Activated CD4-positive, alpha-beta T cell treated with anti-CD3 and anti-CD28 coated beads, Interleukin-2, amount 10 ng/mL, durations not matched to agents 24 days and 14 days (primary cell): ENCODE results near the gene METTL17. TPM values are rescaled to one million over a fixed set of nuclear protein-coding genes. Genes with fewer than 3 reads are reported as not detected.
"Not testable (repeated sequence)": the region's sequence is repeated elsewhere in the genome, so short reads cannot be mapped to it uniquely, and the experiment has no call there.

Experiments
- DNase-seq: peaks from one replicate; pipeline ENCODE4 v3.0.0; 2022
- H3K27ac Mint-ChIP-seq: one replicate; pipeline ENCODE4 v1.8.0; 2022; ENCODE audit warnings: mild to moderate bottlenecking, mixed read lengths
- H3K27me3 Mint-ChIP-seq: one replicate; pipeline ENCODE4 v1.8.0; 2022; ENCODE audit warnings: mixed read lengths
- H3K36me3 Mint-ChIP-seq: one replicate; pipeline ENCODE4 v1.8.0; 2022; ENCODE audit warnings: low read depth, mild to moderate bottlenecking, mixed read lengths
- H3K4me1 Mint-ChIP-seq: one replicate; pipeline ENCODE4 v1.8.0; 2021; ENCODE audit warnings: mixed read lengths
- H3K4me3 Mint-ChIP-seq: one replicate; pipeline ENCODE4 v1.8.0; 2022; ENCODE audit warnings: mild to moderate bottlenecking, moderate library complexity, mixed read lengths
- H3K9me3 Mint-ChIP-seq: one replicate; pipeline ENCODE4 v1.8.0; 2021; ENCODE audit warnings: mixed read lengths
- intact Hi-C: fragments of 100-400 bp; cut with micrococcal nuclease; formaldehyde crosslinking; loops from one replicate; pipeline ENCODE4 v1.15.1; 2023
- total RNA-seq: library from RNA; stranded (reverse); gene quantifications from 2 replicates; pipeline ENCODE4 v1.2.3, GENCODE V29; 2022

METTL17 gene, protein sequence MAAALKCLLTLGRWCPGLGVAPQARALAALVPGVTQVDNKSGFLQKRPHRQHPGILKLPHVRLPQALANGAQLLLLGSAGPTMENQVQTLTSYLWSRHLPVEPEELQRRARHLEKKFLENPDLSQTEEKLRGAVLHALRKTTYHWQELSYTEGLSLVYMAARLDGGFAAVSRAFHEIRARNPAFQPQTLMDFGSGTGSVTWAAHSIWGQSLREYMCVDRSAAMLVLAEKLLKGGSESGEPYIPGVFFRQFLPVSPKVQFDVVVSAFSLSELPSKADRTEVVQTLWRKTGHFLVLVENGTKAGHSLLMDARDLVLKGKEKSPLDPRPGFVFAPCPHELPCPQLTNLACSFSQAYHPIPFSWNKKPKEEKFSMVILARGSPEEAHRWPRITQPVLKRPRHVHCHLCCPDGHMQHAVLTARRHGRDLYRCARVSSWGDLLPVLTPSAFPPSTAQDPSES
- 94.6 and 99.1 TPM in 2 replicates for total RNA-seq

DNA sequence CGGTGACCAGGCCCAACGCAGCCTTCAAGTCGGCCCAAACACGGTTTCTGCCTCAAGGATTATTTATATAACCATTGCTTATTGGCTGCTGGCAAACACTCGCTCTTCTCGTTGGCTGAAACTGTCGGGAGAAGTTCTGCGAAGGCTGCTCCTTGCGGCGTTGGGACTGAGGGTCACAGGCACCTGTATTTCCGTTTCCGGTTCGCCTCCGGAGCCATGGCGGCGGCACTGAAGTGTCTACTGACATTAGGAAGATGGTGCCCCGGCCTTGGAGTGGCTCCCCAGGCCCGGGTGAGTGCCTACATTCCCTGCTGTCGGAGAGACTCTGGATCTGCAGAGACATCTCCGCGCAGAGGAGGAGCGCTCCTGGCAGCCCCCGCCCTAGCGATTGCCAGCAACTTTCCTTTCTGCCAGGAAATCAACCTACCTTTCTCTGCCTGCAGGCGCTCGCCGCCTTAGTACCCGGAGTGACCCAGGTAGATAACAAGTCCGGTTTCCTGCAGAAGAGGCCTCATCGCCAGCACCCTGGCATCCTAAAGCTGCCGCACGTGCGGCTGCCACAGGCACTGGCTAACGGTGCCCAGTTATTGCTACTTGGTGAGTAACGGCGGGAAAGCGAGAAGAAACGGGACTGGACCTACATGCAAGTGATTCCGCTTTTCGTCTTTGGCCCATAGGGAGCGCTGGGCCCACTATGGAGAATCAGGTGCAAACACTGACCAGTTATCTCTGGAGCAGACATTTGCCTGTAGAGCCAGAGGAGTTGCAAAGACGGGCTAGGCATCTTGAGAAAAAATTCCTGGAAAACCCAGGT is at the start of gene METTL17:
METTL17 (plus strand) TSS at position 194 of the 814 bp plus-strand sequence; CDS start at position 217, 23 bp downstream.
- peaks cover 23% of the 10 kb centered on the region for H3K4me1 Mint-ChIP-seq
- H3K27me3 Mint-ChIP-seq, result no peaks in the 10 kb centered on the region
- H3K9me3 Mint-ChIP-seq, result no peaks in the 10 kb centered on the region
- H3K4me3 Mint-ChIP-seq, result peak within 1 kb of the TSS; percentile 96
- intact Hi-C loops, result loop anchor here (1.0 kb wide), 2 partner anchors 19 to 113 kb away; no protein-coding TSS in a partner anchor
- peaks cover 28% of the 10 kb centered on the region for H3K36me3 Mint-ChIP-seq
- peak; percentile 96 for DNase-seq
- H3K27ac Mint-ChIP-seq, result peak within 1 kb of the TSS; percentile 87

DNA sequence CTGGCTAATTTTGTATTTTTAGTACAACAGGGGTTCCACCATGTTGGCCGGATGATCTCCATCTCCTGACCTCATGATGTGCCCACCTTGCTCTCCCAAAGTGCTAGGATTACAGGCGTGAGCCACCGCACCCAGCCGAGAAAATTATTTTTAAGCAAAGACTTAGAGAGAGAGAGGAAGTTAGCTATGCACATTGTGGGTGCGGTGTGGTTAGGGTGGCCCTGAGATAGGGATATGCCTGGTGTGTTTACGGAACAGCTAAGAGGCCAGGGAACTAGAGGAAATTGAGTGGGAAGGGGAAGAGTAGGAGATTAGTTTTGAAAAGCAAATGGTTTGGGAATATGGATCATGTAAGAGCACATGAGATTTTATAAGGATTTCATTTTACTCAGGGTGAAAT is 44.6 kb upstream of the METTL17 start:
- H3K36me3 Mint-ChIP-seq, H3K4me1 Mint-ChIP-seq, DNase-seq, H3K4me3 Mint-ChIP-seq, H3K27ac Mint-ChIP-seq, H3K9me3 Mint-ChIP-seq, intact Hi-C loops: not testable (repeated sequence)
- H3K27me3 Mint-ChIP-seq, result peaks cover 12% of the 10 kb centered on the region

DNA sequence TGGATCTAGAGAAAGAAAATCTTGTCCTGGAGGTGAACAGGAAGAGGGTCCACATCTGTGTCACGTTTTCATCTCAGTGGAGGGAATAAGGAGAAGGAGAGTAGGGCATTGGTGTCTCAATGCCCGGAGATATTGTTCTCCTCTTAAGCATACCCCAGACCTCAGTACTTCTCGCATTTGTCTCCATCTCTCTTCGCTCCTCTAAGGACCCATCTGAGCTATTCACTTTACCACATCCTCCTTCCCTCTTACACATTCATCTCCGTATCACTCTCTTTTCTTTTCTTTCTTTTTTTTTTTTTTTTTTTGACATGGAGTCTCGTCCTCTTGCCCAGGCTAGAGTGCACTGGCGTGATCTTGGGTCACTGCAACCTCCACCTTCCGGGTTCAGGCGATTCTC is 43.1 kb upstream of the METTL17 start:
- H3K4me1 Mint-ChIP-seq, H3K4me3 Mint-ChIP-seq, H3K9me3 Mint-ChIP-seq, H3K36me3 Mint-ChIP-seq, DNase-seq, intact Hi-C loops, H3K27ac Mint-ChIP-seq: not testable (repeated sequence)
- peaks cover 15% of the 10 kb centered on the region for H3K27me3 Mint-ChIP-seq

DNA sequence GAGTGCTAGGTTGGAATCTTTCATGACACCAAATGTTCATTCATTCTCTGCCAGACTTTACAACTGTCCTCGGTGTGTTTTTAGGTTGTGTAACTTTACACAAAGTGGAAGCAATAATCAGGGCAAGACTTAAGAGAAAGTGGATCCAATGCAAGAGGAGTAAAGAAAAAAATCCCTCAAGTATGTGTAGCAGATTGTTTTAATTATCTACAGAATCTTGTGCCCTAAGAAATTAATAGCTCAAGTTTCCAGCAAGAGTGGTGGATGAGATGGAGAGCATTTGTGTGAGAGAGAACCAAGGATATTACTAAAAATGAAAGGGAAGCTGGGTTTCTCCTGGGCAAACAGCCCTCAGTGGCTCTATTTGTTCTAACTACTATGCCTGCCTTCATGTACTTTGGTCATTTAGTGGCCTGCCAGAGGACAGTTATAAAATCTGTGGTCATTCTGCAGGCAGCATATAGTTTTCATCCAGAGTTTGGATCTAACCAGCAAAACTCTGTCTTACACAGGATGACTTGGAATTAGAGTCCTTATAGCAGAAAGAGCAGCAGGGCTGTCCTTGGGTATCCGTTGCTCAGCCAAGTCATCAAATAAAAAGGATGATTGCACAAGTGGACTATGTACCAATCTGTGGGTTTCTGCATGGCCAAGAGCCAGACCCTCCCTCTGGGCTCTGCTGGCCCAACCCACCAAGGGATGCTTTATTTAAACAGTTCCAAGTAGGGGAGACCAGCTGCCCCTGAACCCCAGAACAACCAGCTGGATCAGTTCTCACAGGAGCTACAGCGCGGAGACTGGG is 34.8 kb upstream of the METTL17 start, which contains the start of gene RNASE2:
RNASE2 (plus strand) TSS at position 752 of the 802 bp plus-strand sequence. CDS start 285 bp downstream, outside the sequence.
- intact Hi-C loops, H3K4me3 Mint-ChIP-seq, H3K9me3 Mint-ChIP-seq, H3K36me3 Mint-ChIP-seq, H3K27ac Mint-ChIP-seq, DNase-seq: not testable (repeated sequence)
- peaks cover 11% of the 10 kb centered on the region for H3K4me1 Mint-ChIP-seq
- H3K27me3 Mint-ChIP-seq, result peaks cover 16% of the 10 kb centered on the region

DNA sequence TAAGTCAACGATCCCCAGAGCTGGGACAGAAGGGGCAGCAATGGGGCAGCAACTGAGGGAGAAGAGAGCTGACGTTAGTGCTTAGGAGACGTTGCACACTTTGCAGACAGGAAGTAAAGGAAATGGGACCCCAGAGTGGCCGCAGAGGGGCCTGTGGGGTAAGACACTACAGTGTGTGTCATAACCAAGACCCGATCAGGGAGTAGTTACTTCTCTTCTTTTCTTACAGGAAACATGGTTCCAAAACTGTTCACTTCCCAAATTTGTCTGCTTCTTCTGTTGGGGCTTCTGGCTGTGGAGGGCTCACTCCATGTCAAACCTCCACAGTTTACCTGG is 34.3 kb upstream of the METTL17 start:
- peaks cover 13% of the 10 kb centered on the region for H3K27me3 Mint-ChIP-seq

DNA sequence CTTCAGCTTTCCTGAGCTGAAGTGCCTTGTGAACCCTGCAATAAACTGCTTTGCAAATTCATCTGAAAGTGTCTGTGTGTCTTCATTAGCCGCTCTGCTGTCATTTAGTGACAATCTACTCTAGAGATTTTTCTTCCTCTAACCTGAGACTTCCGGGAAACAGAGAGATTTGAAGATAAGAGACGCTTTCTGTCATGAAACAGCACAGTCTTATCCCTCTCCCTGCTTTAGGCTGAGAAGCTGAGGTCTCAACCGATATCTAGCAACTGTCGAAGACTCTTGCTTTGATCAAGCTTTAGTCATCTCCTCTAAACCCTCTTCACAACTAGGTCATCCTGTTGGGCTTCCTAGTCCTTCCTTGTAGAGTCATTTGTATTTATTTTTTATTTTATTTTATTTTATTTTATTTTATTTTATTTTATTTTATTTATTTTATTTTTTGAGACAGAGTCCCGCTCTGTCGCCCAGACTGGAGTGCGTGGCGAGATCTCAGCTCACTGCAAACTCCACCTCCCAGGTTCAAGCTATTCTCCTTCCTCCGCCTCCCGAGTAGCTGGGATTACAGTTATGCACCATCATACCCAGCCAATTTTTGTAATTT is 33.3 kb upstream of the METTL17 start:
- H3K36me3 Mint-ChIP-seq, result no peaks in the 10 kb centered on the region

More for the DNA sequence above, 34.3 kb upstream of the METTL17 start:
- intact Hi-C loops, H3K4me3 Mint-ChIP-seq, H3K9me3 Mint-ChIP-seq, H3K27ac Mint-ChIP-seq, H3K36me3 Mint-ChIP-seq, DNase-seq: not testable (repeated sequence)
- H3K4me1 Mint-ChIP-seq, result peaks cover 13% of the 10 kb centered on the region

DNA sequence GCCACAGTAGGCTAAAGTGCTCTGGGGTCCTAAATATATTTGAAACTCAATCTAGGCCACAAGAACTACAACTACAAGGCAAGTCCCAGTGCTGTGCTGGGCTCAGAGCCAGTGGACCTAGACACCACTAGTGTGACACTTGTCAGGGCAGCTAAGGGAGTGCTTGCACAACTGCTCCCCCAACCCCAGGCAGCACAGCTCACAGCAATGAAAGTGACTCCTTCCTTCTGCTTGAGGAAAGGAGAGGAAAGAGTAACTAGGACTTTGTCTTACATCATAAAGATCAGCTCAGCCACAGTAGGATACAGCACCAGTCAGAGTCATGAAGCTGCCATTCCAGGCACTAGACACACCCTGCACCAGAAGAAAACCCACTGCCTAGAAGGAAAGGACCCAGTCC is 30.8 kb upstream of the METTL17 start:
- H3K4me1 Mint-ChIP-seq, result peaks cover 21% of the 10 kb centered on the region
- H3K36me3 Mint-ChIP-seq, H3K9me3 Mint-ChIP-seq, DNase-seq, H3K27ac Mint-ChIP-seq, H3K4me3 Mint-ChIP-seq, intact Hi-C loops: not testable (repeated sequence)
- peaks cover 20% of the 10 kb centered on the region for H3K27me3 Mint-ChIP-seq

More for the DNA sequence above, 33.3 kb upstream of the METTL17 start:
- Mint-ChIP-seq H3K27ac (no peak overlapping the region), H3K4me1 (peaks cover 17% of the 10 kb centered on the region), H3K27me3 (peaks cover 13% of the 10 kb centered on the region), H3K4me3 (no peak overlapping the region), H3K9me3 (no peaks in the 10 kb centered on the region)
- intact Hi-C loops, result no loop called here
- DNase-seq, result no peak

DNA sequence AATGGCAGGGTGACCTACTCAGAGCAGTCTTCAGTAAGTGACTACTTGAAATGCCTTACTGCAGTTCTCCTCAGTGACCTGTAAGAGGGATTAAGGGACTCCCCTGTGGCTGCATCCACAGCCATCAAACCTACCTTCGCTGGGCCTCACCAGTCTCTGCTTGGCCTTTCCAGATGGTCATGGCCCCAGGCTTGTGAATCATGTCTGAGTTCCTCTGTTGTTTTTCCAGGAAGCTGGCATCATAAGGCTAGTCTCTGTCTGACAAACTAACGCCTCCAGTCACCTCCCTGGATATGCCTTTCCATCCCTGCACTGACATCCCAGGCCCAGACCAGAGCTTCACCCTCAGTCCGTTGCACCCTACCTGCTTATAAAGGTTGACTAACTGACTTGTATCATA is 20.4 kb upstream of the METTL17 start:
- Mint-ChIP-seq H3K36me3 (no peaks in the 10 kb centered on the region), H3K27me3 (peaks cover 57% of the 10 kb centered on the region), H3K9me3 (no peaks in the 10 kb centered on the region), H3K4me3 (no peak overlapping the region), H3K4me1 (peaks cover 13% of the 10 kb centered on the region), H3K27ac (no peak overlapping the region)
- intact Hi-C loops, result no loop called here
- no peak for DNase-seq

DNA sequence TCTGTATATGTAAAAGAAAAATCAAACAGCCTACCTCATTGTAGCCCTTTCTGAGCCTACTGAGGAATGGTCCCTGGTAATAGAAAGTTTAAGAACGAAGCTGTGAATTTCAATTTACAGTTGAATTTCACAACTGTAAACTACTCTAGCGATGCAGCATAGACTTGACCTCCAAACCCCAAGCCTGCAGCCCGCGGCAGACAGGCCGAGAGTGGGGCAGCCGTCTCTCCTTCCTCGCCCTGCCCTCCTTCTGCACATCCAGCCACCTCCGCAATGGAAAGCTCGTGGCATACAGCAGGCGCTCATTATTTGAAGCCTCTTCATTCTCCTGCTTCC is 19.2 kb upstream of the METTL17 start:
- Mint-ChIP-seq H3K9me3 (no peaks in the 10 kb centered on the region), H3K4me3 (peak overlapping the region; percentile 92), H3K36me3 (no peaks in the 10 kb centered on the region), H3K27me3 (peaks cover 50% of the 10 kb centered on the region), H3K27ac (peak overlapping the region; percentile 70), H3K4me1 (peaks cover 13% of the 10 kb centered on the region)
- intact Hi-C loops, result loop anchor here (2.0 to 5.0 kb wide), 4 partner anchors 98 to 338 kb away; partner anchors contain the start of gene RNASE4
- DNase-seq, result no peak

DNA sequence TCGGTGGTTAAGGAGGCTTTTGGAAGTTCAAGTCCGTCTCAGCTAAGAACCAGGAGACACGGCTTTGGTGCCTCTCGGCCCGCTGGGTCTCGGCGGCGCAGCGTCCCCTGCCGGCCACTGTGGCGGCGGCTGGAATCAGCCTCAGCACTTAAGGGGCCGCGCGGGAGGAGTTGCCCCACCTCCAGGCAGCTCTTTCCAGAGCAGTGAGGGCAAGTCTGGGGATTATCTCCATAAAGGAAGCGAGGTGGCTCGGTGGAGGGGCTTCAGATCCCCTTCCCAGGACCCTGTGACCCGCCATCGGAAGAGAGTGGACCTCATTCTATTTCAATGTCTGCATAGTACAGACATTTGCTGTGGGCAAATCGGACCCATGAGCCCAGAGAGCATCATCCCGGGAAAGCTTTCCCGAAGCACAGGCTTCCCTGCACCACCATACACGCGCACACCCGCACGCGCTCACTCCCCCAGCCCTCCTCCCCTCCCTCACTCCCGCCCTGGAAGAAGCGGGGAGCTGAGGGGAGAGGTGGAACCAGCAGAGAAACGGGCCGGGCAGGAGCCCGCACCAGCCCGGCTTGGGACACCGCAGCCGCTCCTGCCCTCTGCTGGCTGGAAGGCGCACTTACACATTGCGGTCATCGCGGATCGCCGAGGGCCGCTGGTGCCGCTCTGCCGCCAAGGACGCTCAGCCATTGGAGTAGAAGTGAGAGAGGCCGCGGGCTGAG is 18.6 kb upstream of the METTL17 start:
- intact Hi-C loops, result loop anchor here (1.0 to 5.0 kb wide), 6 partner anchors 18 to 339 kb away; partner anchors contain the start of genes METTL17 and RNASE4
- Mint-ChIP-seq H3K27ac (peak overlapping the region; percentile 70), H3K4me3 (peak overlapping the region; percentile 92), H3K36me3 (no peaks in the 10 kb centered on the region), H3K27me3 (peaks cover 50% of the 10 kb centered on the region), H3K4me1 (peaks cover 13% of the 10 kb centered on the region), H3K9me3 (no peaks in the 10 kb centered on the region)
- DNase-seq, result peak; percentile 95

DNA sequence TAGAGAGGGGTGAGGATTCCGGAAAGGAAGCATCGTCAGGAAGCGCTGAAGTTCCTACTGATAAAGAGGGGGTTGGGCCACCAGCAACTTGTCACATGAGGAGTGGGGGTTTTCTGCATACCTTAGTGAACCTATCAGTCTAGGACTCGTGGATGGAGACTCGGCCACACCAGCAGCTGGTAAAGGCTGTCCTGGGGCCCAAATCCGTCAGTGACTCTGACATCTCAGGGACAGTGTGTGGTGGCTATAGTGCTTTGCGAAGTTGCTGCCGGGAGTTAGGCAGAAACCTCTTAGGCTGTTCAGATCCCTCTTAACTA is 18.1 kb upstream of the METTL17 start:
- peaks cover 50% of the 10 kb centered on the region for H3K27me3 Mint-ChIP-seq

DNA sequence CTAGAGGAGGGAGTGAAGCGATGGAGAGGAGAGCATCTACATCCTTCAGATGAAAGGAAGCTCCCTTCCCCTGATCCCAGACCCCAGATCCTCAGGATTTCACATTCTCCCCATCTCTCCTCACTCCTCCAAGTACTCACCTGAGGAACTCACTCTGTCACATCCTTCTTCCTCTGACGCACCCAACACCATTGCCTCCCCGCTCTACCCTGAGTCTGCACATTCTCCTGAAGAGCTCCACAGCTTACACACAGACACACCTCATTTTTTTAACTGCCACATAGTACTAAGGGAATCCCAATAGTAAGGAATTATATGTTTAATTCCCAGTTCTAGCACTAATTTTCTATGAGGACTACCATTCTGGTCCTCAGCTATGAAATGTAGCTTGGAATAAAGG is 16.3 kb upstream of the METTL17 start:
- Mint-ChIP-seq H3K27ac (no peak overlapping the region), H3K4me3 (no peak overlapping the region), H3K9me3 (no peaks in the 10 kb centered on the region), H3K36me3 (no peaks in the 10 kb centered on the region), H3K27me3 (peaks cover 34% of the 10 kb centered on the region), H3K4me1 (peaks cover 13% of the 10 kb centered on the region)
- no peak for DNase-seq
- intact Hi-C loops, result loop anchor here (5.0 kb wide), 3 partner anchors 101 to 341 kb away; partner anchors contain the start of gene RNASE4

More for the DNA sequence above, 18.1 kb upstream of the METTL17 start:
- no peaks in the 10 kb centered on the region for H3K36me3 Mint-ChIP-seq
- no peaks in the 10 kb centered on the region for H3K9me3 Mint-ChIP-seq
- no peak for DNase-seq
- H3K4me1 Mint-ChIP-seq, result peaks cover 13% of the 10 kb centered on the region
- intact Hi-C loops, result loop anchor here (1.0 to 5.0 kb wide), 6 partner anchors 18 to 339 kb away; partner anchors contain the start of genes METTL17 and RNASE4
- H3K4me3 Mint-ChIP-seq, result peak overlapping the region; percentile 92
- H3K27ac Mint-ChIP-seq, result no peak overlapping the region
